HepG2 (cell line): ENCODE results near the gene TMEM107. TPM values are rescaled to one million over a fixed set of nuclear protein-coding genes. Genes with fewer than 3 reads are reported as not detected.

Experiments used
- ATAC-seq: fragments of 200-7000 bp; cut with Tn5 transposase; 3 replicates; pipeline ENCODE4 v1.9.1; 2020; ENCODE audit warnings: mild to moderate bottlenecking, moderate library complexity
- BruUV-seq: library from RNA; stranded (reverse); fragments of 400-500 nt; replicated peaks from 2 replicates; lab custom pipeline; 2021; lab: Mats Ljungman, UMichigan
- CTCF ChIA-PET: fragments of 300-600 bp; formaldehyde crosslinking; extraction: SDS; loops from one replicate; lab custom pipeline; 2021; ENCODE audit warnings: low total read pairs, inconsistent platforms, low intra/inter-chr PET ratio; lab: Yijun Ruan, JAX
- POLR2A ChIA-PET: fragments of 350-600 bp; sonication (Branson Sonifier 250); formaldehyde crosslinking; loops from one replicate; lab custom pipeline; 2020; ENCODE audit warnings: antibody characterized with exemption, inconsistent platforms; lab: Yijun Ruan, JAX
- DNase-seq: peaks from one replicate; pipeline ENCODE4 v3.0.0-alpha.2; 2015; ENCODE audit warnings: low spot score
- FAIRE-seq: peaks from 3 replicates; lab custom pipeline; 2011; peaks lifted over from hg19 to GRCh38; lab: Jason Lieb, UNC
- H2AFZ ChIP-seq: one replicate; pipeline ENCODE4 v1.6.1; 2011; ENCODE audit warnings: low read length, inconsistent platforms
- H3K27ac ChIP-seq: fragments of 300-600 bp; 3 replicates; pipeline ENCODE4 v1.8.0; 2011; ENCODE audit warnings: mixed run types, mild to moderate bottlenecking, mixed read lengths, low read length, inconsistent platforms; ENCODE audit not compliant: insufficient read depth; ENCODE audit errors: extremely low read length
- H3K27me3 ChIP-seq, 2 experiments: fragments of 200-600 bp in 1 of 2; 2 replicates in 1 of 2; 3 replicates in 1 of 2; pipeline versions ENCODE4 v1.6.0 to v1.8.0; 2011; ENCODE audit warnings: low read length in 2 of 2, mild to moderate bottlenecking in 2 of 2, moderate library complexity in 2 of 2, inconsistent platforms in 1 of 2; ENCODE audit not compliant: insufficient read depth in 2 of 2, control insufficient read depth in 1 of 2
- H3K36me3 ChIP-seq, 2 experiments: fragments of 200-600 bp in 1 of 2; replicated peaks in 1 of 2; 2 replicates in 1 of 2; 3 replicates in 1 of 2; pipeline versions ENCODE4 v1.5.1 to v1.8.0; 2011; ENCODE audit warnings: low read length in 2 of 2, inconsistent platforms in 1 of 2; ENCODE audit not compliant: insufficient read depth in 2 of 2, control insufficient read depth in 1 of 2
- H3K4me1 ChIP-seq: 2 replicates; pipeline ENCODE4 v1.5.1; 2012; ENCODE audit warnings: low read length, inconsistent platforms; ENCODE audit not compliant: insufficient read depth
- H3K4me2 ChIP-seq: 2 replicates; pipeline ENCODE4 v1.6.0; 2011; ENCODE audit warnings: low read depth, low read length, inconsistent platforms
- H3K4me3 ChIP-seq, 3 experiments: fragments of 200-600 bp in 1 of 3; sonication (generic), shearing (Covaris generic) in 1 of 3; replicated peaks in 1 of 3; 2 replicates each; pipeline ENCODE4 v1.5.1; 2011 to 2016; ENCODE audit warnings: low read length in 3 of 3, inconsistent platforms in 2 of 3, low read depth in 2 of 3, mild to moderate bottlenecking in 2 of 3, control low read depth in 1 of 3, mixed read lengths in 1 of 3; ENCODE audit not compliant: insufficient read depth in 1 of 3
- H3K79me2 ChIP-seq: one replicate; pipeline ENCODE4 v1.6.1; 2011; ENCODE audit warnings: low read length, inconsistent platforms; ENCODE audit not compliant: insufficient read depth
- H3K9ac ChIP-seq: 2 replicates; pipeline ENCODE4 v1.6.0; 2011; ENCODE audit warnings: mild to moderate bottlenecking, low read depth, low read length, inconsistent platforms; ENCODE audit not compliant: insufficient read depth
- H3K9me3 ChIP-seq: 2 replicates; pipeline ENCODE4 v1.5.1; 2012; ENCODE audit warnings: mild to moderate bottlenecking, low read length
- H4K20me1 ChIP-seq: 2 replicates; pipeline ENCODE4 v1.6.0; 2011; ENCODE audit warnings: inconsistent platforms, mild to moderate bottlenecking, low read length, moderate library complexity; ENCODE audit not compliant: insufficient read depth
- MIER3 ChIP-seq: IDR thresholded peaks from 2 replicates; pipeline ENCODE4 v1.6.1; 2016; ENCODE audit warnings: missing compliant biosample characterization, borderline replicate concordance
- NFYC ChIP-seq: IDR thresholded peaks from 2 replicates; pipeline ENCODE4 v1.6.1; 2016; ENCODE audit warnings: missing genetic modification reagents, missing compliant biosample characterization
- NR2F6 ChIP-seq, 2 experiments: IDR thresholded peaks; 2 replicates each; pipeline ENCODE4 v1.6.1; 2016; ENCODE audit warnings: antibody characterized with exemption in 1 of 2, mild to moderate bottlenecking in 1 of 2
- SRF ChIP-seq: IDR thresholded peaks from 2 replicates; pipeline ENCODE4 v1.6.1; 2011; ENCODE audit warnings: mild to moderate bottlenecking, low read depth, low read length, moderate library complexity
- TFE3 ChIP-seq: IDR thresholded peaks from 2 replicates; pipeline ENCODE4 v1.6.1; 2016
- TOE1 ChIP-seq: sonication (generic); formaldehyde crosslinking; IDR thresholded peaks from 2 replicates; pipeline ENCODE4 v1.4.0; 2020; ENCODE audit warnings: mild to moderate bottlenecking, missing genetic modification reagents
- ZNF205 ChIP-seq: IDR thresholded peaks from 2 replicates; pipeline ENCODE4 v1.6.1; 2018; ENCODE audit warnings: missing biosample characterization, missing genetic modification reagents
- ZNF530 ChIP-seq: sonication (generic); formaldehyde crosslinking; IDR thresholded peaks from 2 replicates; pipeline ENCODE4 v1.5.0; 2020; ENCODE audit warnings: low read depth, mild to moderate bottlenecking, missing genetic modification reagents
- ZNF687 ChIP-seq: sonication (generic); formaldehyde crosslinking; IDR thresholded peaks from 2 replicates; pipeline ENCODE4 v1.5.1; 2020; ENCODE audit warnings: mild to moderate bottlenecking, missing genetic modification reagents, moderate library complexity
- WGBS: methylation state at CpG from one replicate; pipeline ENCODE4 v1.1.6; 2017; ENCODE audit warnings: low lambda C conversion rate; 5-methylcytosine and 5-hydroxymethylcytosine counted together
- in situ Hi-C: cut with HindIII; loops from 2 replicates; pipeline ENCODE4 v1.10.0; 2017; ENCODE audit warnings: low pct_unique_long_range_greater_than_20kb; ENCODE audit not compliant: extremely low pct_ligation_motif_present
- intact Hi-C: fragments of 100-400 bp; cut with micrococcal nuclease; formaldehyde crosslinking; loops from one replicate; pipeline ENCODE4 v1.10.0; 2022; ENCODE audit not compliant: unreplicated experiment
- polyA plus RNA-seq, 8 experiments: library from polyadenylated mRNA; depleted of rRNA in 3 of 8; stranded (reverse) in 7 of 8; unstranded in 1 of 8; fragments of >200 nt; fragmentation: Illumina TruSeq in 4 of 8; extraction: Trizol in 4 of 8; gene quantifications; 2 replicates each; pipeline versions ENCODE4 v1.2.1 to v1.2.3, GENCODE V29; 2011 to 2016; ENCODE audit warnings: low read depth in 4 of 8, missing spikeins in 1 of 8, mixed read lengths in 1 of 8; ENCODE audit not compliant: insufficient read depth in 1 of 8
- total RNA-seq, 5 experiments: library from RNA; depleted of rRNA; stranded (reverse); fragments of >200 nt; fragmentation: Illumina TruSeq; extraction: Trizol; gene quantifications; 2 replicates each; pipeline ENCODE4 v1.2.3, GENCODE V29; 2016; ENCODE audit warnings: low read depth in 1 of 5
- TF ChIP-seq, protein P1 (sequence below): IDR thresholded peaks from 2 replicates; pipeline ENCODE4 v1.6.1; 2012; ENCODE audit warnings: low read length, improper control_type of control experiment

The TMEM107 gene
- total and polyA plus RNA-seq, 2 of the 13 experiments (the other 11 are each of a cell fraction or from before 2014, with no cell fraction given), result 7.2 to 15.3 TPM

GRCh38 chr17:8147805-8148404 is 28.3 kb downstream of the TMEM107 start:
- Histone ChIP-seq H3K36me3 (peaks cover 16 to 41% of the 10 kb centered on the region in 2 experiments; a peak in 4 of 5 replicates), H3K27me3 (no peaks in the 10 kb centered on the region), H3K4me1 (peaks cover 17% of the 10 kb centered on the region), H3K9me3 (no peaks in the 10 kb centered on the region), H3K9ac (no peak overlapping the region), H2AFZ (no peak overlapping the region), H4K20me1 (no peaks in the 10 kb centered on the region), H3K4me2 (no peak overlapping the region), H3K79me2 (peaks cover 4% of the 10 kb centered on the region), H3K27ac (no peak overlapping the region), H3K4me3 (no peak overlapping the region)
- BruUV-seq, result no TSS peak
- WGBS, result 92% methylated on average over 9 of the region's 13 CpGs
- POLR2A ChIA-PET, result interaction anchor here (1.8 kb wide), 1 partner anchor 25 kb away, joined by 4 read pairs; no protein-coding TSS in a partner anchor
- in situ Hi-C loops, result no loop called here
- no peak for FAIRE-seq
- CTCF ChIA-PET, result no interaction called here
- no peak for ATAC-seq
- no peak for DNase-seq
- intact Hi-C loops, result loop anchor here (5.0 kb wide), 1 partner anchor 474 kb away; no protein-coding TSS in a partner anchor
- TF ChIP-seq TFE3 (CRISPR knock-in tag) (no peak), NR2F6 (IDR thresholded peaks at IDR 0.05) (no peak), NR2F6 (CRISPR knock-in tag; IDR thresholded peaks at IDR 0.05) (no peak), NFYC (CRISPR knock-in tag) (no peak), ZNF687 (no peak), TOE1 (CRISPR knock-in tag) (no peak), SRF (no peak), MIER3 (no peak), ZNF205 (CRISPR knock-in tag) (no peak), ZNF530 (CRISPR knock-in tag) (no peak)
- TF ChIP-seq, protein P1, sequence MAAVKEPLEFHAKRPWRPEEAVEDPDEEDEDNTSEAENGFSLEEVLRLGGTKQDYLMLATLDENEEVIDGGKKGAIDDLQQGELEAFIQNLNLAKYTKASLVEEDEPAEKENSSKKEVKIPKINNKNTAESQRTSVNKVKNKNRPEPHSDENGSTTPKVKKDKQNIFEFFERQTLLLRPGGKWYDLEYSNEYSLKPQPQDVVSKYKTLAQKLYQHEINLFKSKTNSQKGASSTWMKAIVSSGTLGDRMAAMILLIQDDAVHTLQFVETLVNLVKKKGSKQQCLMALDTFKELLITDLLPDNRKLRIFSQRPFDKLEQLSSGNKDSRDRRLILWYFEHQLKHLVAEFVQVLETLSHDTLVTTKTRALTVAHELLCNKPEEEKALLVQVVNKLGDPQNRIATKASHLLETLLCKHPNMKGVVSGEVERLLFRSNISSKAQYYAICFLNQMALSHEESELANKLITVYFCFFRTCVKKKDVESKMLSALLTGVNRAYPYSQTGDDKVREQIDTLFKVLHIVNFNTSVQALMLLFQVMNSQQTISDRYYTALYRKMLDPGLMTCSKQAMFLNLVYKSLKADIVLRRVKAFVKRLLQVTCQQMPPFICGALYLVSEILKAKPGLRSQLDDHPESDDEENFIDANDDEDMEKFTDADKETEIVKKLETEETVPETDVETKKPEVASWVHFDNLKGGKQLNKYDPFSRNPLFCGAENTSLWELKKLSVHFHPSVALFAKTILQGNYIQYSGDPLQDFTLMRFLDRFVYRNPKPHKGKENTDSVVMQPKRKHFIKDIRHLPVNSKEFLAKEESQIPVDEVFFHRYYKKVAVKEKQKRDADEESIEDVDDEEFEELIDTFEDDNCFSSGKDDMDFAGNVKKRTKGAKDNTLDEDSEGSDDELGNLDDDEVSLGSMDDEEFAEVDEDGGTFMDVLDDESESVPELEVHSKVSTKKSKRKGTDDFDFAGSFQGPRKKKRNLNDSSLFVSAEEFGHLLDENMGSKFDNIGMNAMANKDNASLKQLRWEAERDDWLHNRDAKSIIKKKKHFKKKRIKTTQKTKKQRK, result no peak
